NT2/D1 (cell line): Measurements from ENCODE around the gene CDA.

ENCODE experiments used
- SUZ12 ChIP-seq: IDR thresholded peaks from 2 replicates; pipeline ENCODE4 v1.6.1; 2011; ENCODE audit not compliant: insufficient read length, insufficient read depth; ENCODE audit errors: extremely low read depth
- YY1 ChIP-seq: IDR thresholded peaks from 2 replicates; pipeline ENCODE4 v1.6.1; 2011; ENCODE audit not compliant: insufficient read length, insufficient read depth

DNA sequence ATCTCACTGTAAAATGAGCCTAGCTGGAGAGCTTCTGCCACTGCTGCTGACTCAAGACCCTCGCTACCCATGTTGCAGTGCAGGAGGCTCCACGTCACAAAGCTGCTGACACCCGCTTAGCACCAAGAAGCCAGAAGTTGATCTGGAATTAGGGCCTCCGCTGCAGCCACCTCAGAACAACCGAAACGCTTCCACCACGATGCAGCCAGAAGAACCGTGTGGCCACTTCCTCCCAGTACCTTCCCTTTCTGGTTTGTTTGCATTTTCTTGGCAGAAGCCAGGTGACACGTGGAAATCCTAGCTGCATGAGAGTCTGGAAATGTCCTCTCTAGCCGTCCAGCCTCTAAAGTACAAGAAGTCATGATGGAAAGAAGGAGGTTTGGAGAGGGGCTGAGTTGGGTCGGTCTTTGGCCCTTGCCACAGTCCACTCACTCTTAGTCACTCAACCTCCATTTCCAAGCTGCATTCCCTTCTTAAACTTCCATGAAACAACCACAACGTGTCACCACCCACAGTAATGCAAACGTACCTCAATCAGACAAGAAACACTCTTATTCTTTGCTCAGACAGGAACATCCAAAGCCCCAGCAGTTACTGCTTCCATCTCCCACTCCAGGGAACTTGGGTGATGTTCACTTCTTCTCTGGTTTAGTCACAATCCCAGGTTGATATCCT, 10.0 kb upstream of the CDA start:
- no peak for TF ChIP-seq SUZ12
- no peak for TF ChIP-seq YY1
